Esophagus muscularis mucosa (tissue), 4 donors: ENCODE data around the gene TCEANC.

ENCODE experiments used
- CTCF ChIP-seq, 3 experiments: fragments of 200-600 bp in 2 of 3; fragments of 450-650 bp in 1 of 3; sonication (generic) in 2 of 3; IDR thresholded peaks; one replicate each; pipeline ENCODE4 v1.5.1; 2017 to 2019; ENCODE audit warnings: antibody characterized with exemption in 3 of 3, mild to moderate bottlenecking in 2 of 3, moderate library complexity in 1 of 3
- EP300 ChIP-seq: sonication (generic); formaldehyde crosslinking; IDR thresholded peaks from one replicate; pipeline ENCODE4 v1.6.1; 2017; ENCODE audit warnings: antibody characterized with exemption
- POLR2A ChIP-seq: fragments of 450-650 bp; IDR thresholded peaks from one replicate; pipeline ENCODE4 v1.6.1; 2017; ENCODE audit warnings: antibody characterized with exemption, moderate library complexity, mild to moderate bottlenecking, low read depth

- TF ChIP-seq CTCF (IDR thresholded peaks at IDR 0.05) = no peak
- TF ChIP-seq POLR2A = no peak
- TF ChIP-seq EP300 = no peak
Observed at GRCh38 chrX:13691841-13692371, 39.0 kb downstream of the TCEANC start.
